RWPE1 (cell line): Measurements from ENCODE around the gene ATP5ME.

Experiments used
- CTCF ChIA-PET: fragments of 350-600 bp; sonication (Branson Sonifier 250); formaldehyde crosslinking; extraction: SDS; loops from one replicate; lab custom pipeline; 2021; lab: Yijun Ruan, JAX
- POLR2A ChIA-PET: fragments of 400-600 bp; formaldehyde crosslinking; extraction: SDS; loops from one replicate; lab custom pipeline; 2020; ENCODE audit warnings: antibody characterized with exemption; ENCODE audit not compliant: low non-redundant PET; lab: Yijun Ruan, JAX
- DNase-seq: peaks from one replicate; pipeline ENCODE4 v3.0.0; 2012; ENCODE audit warnings: low spot score
- H3K27ac ChIP-seq: fragments of 450-650 bp; 2 replicates; pipeline ENCODE4 v1.5.1; 2017
- CTCF ChIP-seq: fragments of 450-650 bp; conservative IDR thresholded peaks from 2 replicates; pipeline ENCODE4 v1.5.1; 2017; ENCODE audit warnings: low read depth, mild to moderate bottlenecking

ATP5ME gene

DNA sequence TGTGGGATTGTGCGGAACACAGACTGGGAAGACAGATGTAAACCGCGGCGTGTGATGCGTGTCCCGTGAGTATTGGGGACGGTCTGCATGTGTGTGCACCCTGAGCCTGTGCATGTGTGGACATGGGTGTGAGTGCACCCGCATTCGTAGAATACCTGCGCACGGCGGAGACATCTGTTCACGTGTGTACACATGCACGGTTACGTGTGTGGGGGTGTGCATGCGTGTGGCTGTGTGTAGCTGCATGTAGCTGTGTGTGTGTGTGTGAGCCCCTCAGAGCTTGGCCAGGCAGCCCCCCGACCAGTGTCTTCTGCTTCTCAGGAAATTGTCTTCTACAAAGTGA lies 19.6 kb downstream of the ATP5ME start:
- no peak for TF ChIP-seq CTCF
- CTCF ChIA-PET: no interaction called here

DNA sequence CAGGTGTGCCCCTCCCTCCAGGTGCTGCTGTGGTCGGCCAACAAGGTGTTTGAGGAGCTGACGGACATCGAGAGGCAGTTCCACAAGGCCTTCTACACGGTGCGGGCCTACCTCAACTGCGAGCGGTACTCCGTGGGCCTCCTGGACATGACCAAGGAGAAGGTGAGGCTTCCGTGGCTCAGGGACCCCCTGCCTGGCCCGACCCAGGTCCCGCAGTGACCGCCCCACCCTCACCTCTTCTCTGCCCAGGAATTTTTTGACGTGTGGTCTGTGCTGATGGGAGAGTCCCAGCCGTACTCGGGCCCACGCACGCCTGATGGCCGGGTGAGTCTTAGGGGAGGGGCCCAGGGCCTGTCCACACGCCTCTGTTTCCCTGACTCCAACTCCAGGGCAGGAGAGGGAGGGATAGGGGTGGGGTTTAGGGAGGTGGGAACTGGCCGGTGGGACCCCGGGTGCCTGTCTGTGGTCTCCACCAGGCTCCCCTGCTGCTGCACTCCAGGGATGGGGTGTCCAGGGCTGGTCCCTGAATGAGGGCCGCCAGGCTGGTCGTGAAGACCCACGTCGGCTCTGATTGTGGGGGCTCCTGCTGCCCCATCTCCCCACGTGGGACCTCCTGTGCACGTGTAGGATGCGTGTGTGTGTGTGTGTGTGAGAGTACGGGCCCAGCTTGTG lies 20.1 kb downstream of the ATP5ME start:
- ChIA-PET POLR2A (no interaction called here), CTCF (no interaction called here)
- TF ChIP-seq CTCF: no peak
- no peak overlapping the region for H3K27ac ChIP-seq
- DNase-seq: no peak

More for the DNA sequence above, 19.6 kb downstream of the ATP5ME start:
- POLR2A ChIA-PET: no interaction called here
- H3K27ac ChIP-seq: no peak overlapping the region
- DNase-seq: no peak

- ChIA-PET CTCF (no interaction called here), POLR2A (no interaction called here)
- H3K27ac ChIP-seq: no peak overlapping the region
- DNase-seq: no peak
- TF ChIP-seq CTCF: no peak
Measured at GRCh38 chr4:653080-653821, 20.8 kb downstream of the ATP5ME start.

- ChIA-PET CTCF (no interaction called here), POLR2A (no interaction called here)
- no peak overlapping the region for H3K27ac ChIP-seq
- no peak for DNase-seq
- TF ChIP-seq CTCF: no peak
Measured at GRCh38 chr4:651884-652642, 22.0 kb downstream of the ATP5ME start.

- CTCF ChIA-PET: no interaction called here
- no peak overlapping the region for H3K27ac ChIP-seq
- POLR2A ChIA-PET: no interaction called here
- no peak for DNase-seq
- no peak for TF ChIP-seq CTCF
Measured at GRCh38 chr4:650951-651883, 22.9 kb downstream of the ATP5ME start.

DNA sequence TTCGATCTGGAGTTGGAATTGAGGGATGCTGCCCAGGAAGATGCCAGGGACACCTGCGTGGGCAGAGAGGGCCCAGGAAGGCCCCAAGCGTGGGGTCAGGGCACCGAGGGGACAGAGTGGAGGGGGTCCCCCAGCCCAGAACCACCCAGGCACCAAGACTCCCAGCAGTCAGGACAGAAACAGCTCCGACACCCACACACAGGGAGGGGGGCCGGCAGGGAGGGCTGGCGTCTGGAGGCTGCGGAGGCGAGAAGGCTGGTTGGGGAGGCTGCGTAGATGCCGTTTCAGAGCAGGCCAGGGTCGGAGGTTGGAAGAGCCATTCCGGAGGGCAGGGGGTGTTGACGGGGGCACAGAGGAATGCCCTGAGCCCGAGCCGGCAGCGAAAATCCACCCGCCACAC lies 23.6 kb downstream of the ATP5ME start:
- ChIA-PET CTCF (no interaction called here), POLR2A (no interaction called here)
- TF ChIP-seq CTCF: no peak
- DNase-seq: no peak
- H3K27ac ChIP-seq: no peak overlapping the region
